HL-60 (cell line): ENCODE results near the gene TMEM108.

Experiments used
- DNase-seq, 2 experiments: peaks; one replicate each; pipeline ENCODE4 v3.0.0-alpha.2; 2010 to 2020; ENCODE audit warnings: low read depth in 1 of 2, low spot score in 1 of 2
- H3K27ac ChIP-seq: fragments of 250-450 bp; sonication (Bioruptor Pico); replicated peaks from 2 replicates; pipeline ENCODE4 v1.5.1; 2020; ENCODE audit warnings: mild to moderate bottlenecking, moderate library complexity
- H3K27me3 ChIP-seq: fragments of 250-450 bp; sonication (Bioruptor Pico); 2 replicates; pipeline ENCODE4 v1.5.1; 2021; ENCODE audit warnings: mild to moderate bottlenecking, moderate library complexity; ENCODE audit not compliant: insufficient read depth, poor library complexity, severe bottlenecking
- H3K4me3 ChIP-seq: replicated peaks from 2 replicates; pipeline ENCODE4 v1.5.1; 2011; ENCODE audit warnings: mild to moderate bottlenecking, control low read depth, low read length; ENCODE audit not compliant: insufficient read depth
- CTCF ChIP-seq: IDR thresholded peaks from one replicate; pipeline ENCODE4 v1.5.1; 2011; ENCODE audit warnings: low read length, control low read depth, inconsistent platforms; ENCODE audit not compliant: insufficient read depth
- GABPA ChIP-seq: IDR thresholded peaks from 2 replicates; pipeline ENCODE4 v1.6.1; 2012; ENCODE audit warnings: low read depth
- POLR2AphosphoS5 ChIP-seq: IDR thresholded peaks from 2 replicates; pipeline ENCODE4 v1.6.1; 2012; ENCODE audit warnings: low read depth
- REST ChIP-seq: IDR thresholded peaks from 2 replicates; pipeline ENCODE4 v1.6.1; 2012; ENCODE audit warnings: low read depth; ENCODE audit not compliant: insufficient replicate concordance
- SPI1 ChIP-seq: IDR thresholded peaks from 2 replicates; pipeline ENCODE4 v1.6.1; 2012; ENCODE audit warnings: low read depth, mild to moderate bottlenecking, borderline replicate concordance

Gene TMEM108

GRCh38 chr3:133277813-133278212, 239.6 kb downstream of the TMEM108 start:
- TF ChIP-seq SPI1 (no peak), CTCF (no peak), REST (no peak), POLR2AphosphoS5 (no peak), GABPA (no peak)
- H3K27me3 ChIP-seq, result no peaks in the 10 kb centered on the region
- no peak for DNase-seq
- no peak overlapping the region for H3K4me3 ChIP-seq
- no peak overlapping the region for H3K27ac ChIP-seq

- no peak overlapping the region for H3K4me3 ChIP-seq
Measured at GRCh38 chr3:133278260-133279043, 240.3 kb downstream of the TMEM108 start.

More at GRCh38 chr3:133278260-133279043, 240.3 kb downstream of the TMEM108 start:
- H3K27ac ChIP-seq, result no peak overlapping the region
- no peak for DNase-seq
- TF ChIP-seq CTCF (no peak), SPI1 (no peak), REST (no peak), GABPA (no peak), POLR2AphosphoS5 (no peak)
- H3K27me3 ChIP-seq, result no peaks in the 10 kb centered on the region
